ENCODE data around the gene CCND2. TPM values are rescaled to one million over a fixed set of nuclear protein-coding genes. Genes with fewer than 3 reads are reported as not detected.
"Not testable (repeated sequence)": the region's sequence is repeated elsewhere in the genome, so short reads cannot be mapped to it uniquely, and the experiment has no call there.

CCND2 gene
- total and polyA plus RNA-seq, 3 experiments from 2014 or later: 72.4 to 792 (median 784) TPM

DNA sequence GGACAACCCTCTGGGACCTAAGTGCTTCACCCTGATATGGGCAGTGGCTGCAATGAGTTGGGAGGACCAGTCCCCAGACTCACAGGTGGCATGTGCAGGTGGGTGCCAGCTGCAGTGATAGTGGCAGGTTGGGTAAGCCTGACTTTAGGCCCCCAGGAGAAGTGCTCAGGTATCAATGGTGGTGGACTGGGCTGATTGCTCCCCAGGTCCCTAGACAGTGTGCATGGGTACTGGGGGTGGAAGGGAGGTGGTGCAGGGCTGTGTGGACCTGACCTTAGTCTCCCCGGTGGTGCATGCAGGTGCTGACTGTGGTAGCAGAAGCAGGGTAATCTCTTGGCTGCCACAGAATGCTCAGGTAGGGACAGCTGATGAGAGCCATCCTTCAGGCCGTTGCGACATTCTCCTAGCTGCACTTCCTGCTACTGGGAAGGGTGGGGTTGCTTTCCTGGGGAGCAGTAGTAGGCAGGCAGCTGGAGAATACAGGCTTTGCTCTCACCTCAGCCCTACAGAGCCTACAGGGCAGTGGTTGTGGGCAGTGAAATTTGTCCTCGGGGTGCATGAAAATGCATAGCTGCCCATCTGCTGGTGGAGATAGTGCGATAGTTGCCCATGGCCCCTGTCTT is 33.3 kb upstream of the CCND2 start:
- ChIA-PET POLR2A (no interaction called here), CTCF (interaction anchor here (1.2 kb wide), 1 partner anchor 37 kb away, joined by 3 read pairs; no protein-coding TSS in a partner anchor)
- DNase-seq: no peak
- H3K27me3 ChIP-seq (ENCODE audit: insufficient read depth, low read length, poor library complexity, severe bottlenecking): no peaks in the 10 kb centered on the region
- H3K27me3 Mint-ChIP-seq: peaks cover 14 to 31% of the 10 kb centered on the region in 2 donors
- H3K4me1 Mint-ChIP-seq: no peaks in the 10 kb centered on the region
- no peak overlapping the region for H3K4me3 ChIP-seq (ENCODE audit: low read length)
- H3K9me3 ChIP-seq (ENCODE audit: low read length): no peaks in the 10 kb centered on the region
- H3K27ac Mint-ChIP-seq: no peak overlapping the region
- no peak overlapping the region for H3K27ac ChIP-seq (ENCODE audit: low read depth, low read length)
- no peak overlapping the region for H3K4me3 Mint-ChIP-seq
- H3K36me3 ChIP-seq (ENCODE audit: insufficient read depth, low read length): no peaks in the 10 kb centered on the region
- H3K9me3 Mint-ChIP-seq: peaks cover 34 to 39% (median 35%) of the 10 kb centered on the region in 5 donors
- H3K4me1 ChIP-seq (ENCODE audit: insufficient read depth, low read length): no peaks in the 10 kb centered on the region
- H3K36me3 Mint-ChIP-seq: peaks cover 0 to 38% (median 4%) of the 10 kb centered on the region in 3 donors

DNA sequence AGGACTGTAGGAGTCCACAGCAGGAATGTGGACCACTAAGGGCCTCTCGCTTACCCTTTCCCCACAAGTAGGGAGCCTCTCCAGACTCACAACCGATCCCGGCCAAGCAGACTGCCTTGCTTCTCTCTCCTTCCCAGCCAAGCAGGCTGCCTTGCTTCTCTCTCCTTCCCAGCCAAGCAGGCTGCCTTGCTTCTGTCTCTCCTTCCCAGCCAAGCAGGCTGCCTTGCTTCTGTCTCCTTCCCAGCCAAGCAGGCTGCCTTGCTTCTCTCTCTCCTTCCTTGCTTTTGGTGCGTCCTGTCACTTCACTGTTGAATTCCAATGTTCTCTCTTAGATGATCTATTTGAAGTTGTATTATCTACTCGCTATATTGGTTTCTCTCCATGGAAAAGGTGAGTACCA is 32.6 kb upstream of the CCND2 start:
- CTCF ChIA-PET: interaction anchor here (1.2 kb wide), 1 partner anchor 36 kb away, joined by 3 read pairs; no protein-coding TSS in a partner anchor
- peaks cover 30 to 39% (median 30%) of the 10 kb centered on the region in 5 donors for H3K9me3 Mint-ChIP-seq

DNA sequence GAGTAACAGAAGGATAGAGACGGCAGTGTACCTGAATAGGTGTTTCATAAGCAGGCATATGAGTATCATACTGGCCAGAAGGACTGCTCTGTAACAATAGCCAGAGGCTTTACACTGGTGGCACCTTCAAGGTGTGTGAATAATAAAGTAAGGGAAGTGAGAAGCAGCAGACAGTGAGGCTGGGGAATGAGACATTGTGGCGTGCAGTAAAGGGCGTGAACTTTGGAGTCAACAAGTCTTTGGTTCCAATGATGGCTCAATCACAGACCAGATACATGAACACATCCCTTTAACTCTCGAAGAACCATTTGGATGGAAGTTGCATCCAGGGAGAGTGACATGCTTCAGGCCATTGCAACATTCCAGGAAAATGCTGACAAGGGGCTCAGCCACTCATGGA is 32.0 kb upstream of the CCND2 start:
- Histone ChIP-seq H3K4me1 (ENCODE audit: insufficient read depth, low read length) (no peaks in the 10 kb centered on the region), H3K36me3 (ENCODE audit: insufficient read depth, low read length) (no peaks in the 10 kb centered on the region), H3K9me3 (ENCODE audit: low read length) (no peaks in the 10 kb centered on the region), H3K27me3 (ENCODE audit: insufficient read depth, low read length, poor library complexity, severe bottlenecking) (no peaks in the 10 kb centered on the region), H3K4me3 (ENCODE audit: low read length) (no peak overlapping the region), H3K27ac (ENCODE audit: low read depth, low read length) (no peak overlapping the region)
- Mint-ChIP-seq H3K9me3 (peaks cover 30 to 34% (median 30%) of the 10 kb centered on the region in 5 donors), H3K27ac (peak overlapping the region in 1 of 8 donors; percentile 30), H3K4me3 (no peak overlapping the region), H3K36me3 (peaks cover 0 to 32% (median 4%) of the 10 kb centered on the region in 3 donors), H3K4me1 (no peaks in the 10 kb centered on the region), H3K27me3 (peaks cover 14 to 31% of the 10 kb centered on the region in 2 donors)
- no peak for DNase-seq
- CTCF ChIA-PET: interaction anchor here (1.2 kb wide), 1 partner anchor 35 kb away, joined by 3 read pairs; no protein-coding TSS in a partner anchor
- POLR2A ChIA-PET: no interaction called here

More for the DNA sequence above, 32.6 kb upstream of the CCND2 start:
- H3K4me1 Mint-ChIP-seq: no peaks in the 10 kb centered on the region
- peaks cover 14 to 31% of the 10 kb centered on the region in 2 donors for H3K27me3 Mint-ChIP-seq
- POLR2A ChIA-PET: no interaction called here
- H3K27ac Mint-ChIP-seq: no peak overlapping the region
- H3K4me3 ChIP-seq (ENCODE audit: low read length): no peak overlapping the region
- H3K27ac ChIP-seq (ENCODE audit: low read depth, low read length): no peak overlapping the region
- H3K4me1 ChIP-seq (ENCODE audit: insufficient read depth, low read length): no peaks in the 10 kb centered on the region
- H3K9me3 ChIP-seq (ENCODE audit: low read length): no peaks in the 10 kb centered on the region
- H3K4me3 Mint-ChIP-seq: peak overlapping the region in 1 of 7 donors; percentile 27
- no peaks in the 10 kb centered on the region for H3K27me3 ChIP-seq (ENCODE audit: insufficient read depth, low read length, poor library complexity, severe bottlenecking)
- no peaks in the 10 kb centered on the region for H3K36me3 ChIP-seq (ENCODE audit: insufficient read depth, low read length)
- peaks cover 0 to 36% (median 4%) of the 10 kb centered on the region in 3 donors for H3K36me3 Mint-ChIP-seq
- no peak for DNase-seq

DNA sequence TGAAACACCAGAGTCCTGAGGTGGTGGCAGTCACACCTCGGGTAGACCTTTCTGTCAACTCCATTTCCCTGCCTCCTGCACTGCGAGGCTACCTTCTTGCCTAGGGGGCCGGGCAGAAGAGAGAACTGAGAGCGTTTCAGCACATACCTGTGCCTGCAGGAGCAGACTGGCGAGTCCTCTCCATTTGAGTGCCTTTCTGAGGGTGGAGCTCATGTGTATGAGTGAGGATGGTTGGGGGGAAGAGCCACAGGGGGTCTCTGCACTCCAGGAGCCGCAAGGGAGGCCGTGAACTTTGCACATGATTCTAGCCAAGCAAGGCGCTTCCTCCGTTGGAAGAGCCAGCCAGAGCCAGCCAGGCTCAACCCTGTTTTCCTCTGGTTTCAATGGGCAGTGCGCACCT is 31.0 kb upstream of the CCND2 start:
- no peaks in the 10 kb centered on the region for H3K9me3 ChIP-seq (ENCODE audit: low read length)
- Mint-ChIP-seq H3K27ac (no peak overlapping the region), H3K36me3 (peaks cover 0 to 22% (median 2%) of the 10 kb centered on the region in 3 donors), H3K4me3 (no peak overlapping the region), H3K9me3 (peaks cover 20 to 24% (median 21%) of the 10 kb centered on the region in 5 donors), H3K4me1 (no peaks in the 10 kb centered on the region), H3K27me3 (peaks cover 10 to 29% of the 10 kb centered on the region in 2 donors)
- H3K27ac ChIP-seq (ENCODE audit: low read depth, low read length): no peak overlapping the region
- no peaks in the 10 kb centered on the region for H3K4me1 ChIP-seq (ENCODE audit: insufficient read depth, low read length)
- ChIA-PET CTCF (no interaction called here), POLR2A (no interaction called here)
- DNase-seq: no peak
- no peaks in the 10 kb centered on the region for H3K36me3 ChIP-seq (ENCODE audit: insufficient read depth, low read length)
- no peak overlapping the region for H3K4me3 ChIP-seq (ENCODE audit: low read length)
- no peaks in the 10 kb centered on the region for H3K27me3 ChIP-seq (ENCODE audit: insufficient read depth, low read length, poor library complexity, severe bottlenecking)

DNA sequence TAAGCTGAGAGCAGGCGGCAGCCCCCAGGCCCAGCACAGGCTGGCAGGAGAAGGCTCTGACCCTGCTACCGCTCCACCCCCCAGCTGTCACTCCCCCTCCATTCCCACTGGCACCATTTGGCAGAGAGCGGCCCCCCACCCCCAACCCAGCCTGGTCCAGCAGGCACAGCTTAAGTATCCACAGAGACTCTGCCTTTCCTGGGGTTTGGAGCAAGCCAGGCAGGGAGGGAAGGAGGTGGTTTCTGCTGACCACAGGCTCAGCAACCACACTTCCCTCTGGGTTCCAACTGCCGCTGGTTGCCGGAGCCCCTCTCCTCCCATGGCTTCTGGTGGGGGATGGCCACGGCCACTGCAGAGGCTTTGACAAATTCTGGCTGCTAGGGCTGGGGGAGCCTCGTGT is 30.5 kb upstream of the CCND2 start:
- Histone ChIP-seq H3K9me3 (ENCODE audit: low read length) (no peaks in the 10 kb centered on the region), H3K36me3 (ENCODE audit: insufficient read depth, low read length) (no peaks in the 10 kb centered on the region), H3K27me3 (ENCODE audit: insufficient read depth, low read length, poor library complexity, severe bottlenecking) (no peaks in the 10 kb centered on the region), H3K27ac (ENCODE audit: low read depth, low read length) (no peak overlapping the region), H3K4me1 (ENCODE audit: insufficient read depth, low read length) (no peaks in the 10 kb centered on the region), H3K4me3 (ENCODE audit: low read length) (no peak overlapping the region)
- H3K4me1 Mint-ChIP-seq: no peaks in the 10 kb centered on the region
- no peak for DNase-seq
- no peak overlapping the region for H3K4me3 Mint-ChIP-seq
- H3K27ac Mint-ChIP-seq: no peak overlapping the region
- ChIA-PET POLR2A (no interaction called here), CTCF (no interaction called here)
- H3K36me3 Mint-ChIP-seq: peaks cover 0 to 17% (median 2%) of the 10 kb centered on the region in 3 donors
- peaks cover 9 to 29% of the 10 kb centered on the region in 2 donors for H3K27me3 Mint-ChIP-seq
- H3K9me3 Mint-ChIP-seq: peaks cover 15 to 19% (median 16%) of the 10 kb centered on the region in 5 donors

DNA sequence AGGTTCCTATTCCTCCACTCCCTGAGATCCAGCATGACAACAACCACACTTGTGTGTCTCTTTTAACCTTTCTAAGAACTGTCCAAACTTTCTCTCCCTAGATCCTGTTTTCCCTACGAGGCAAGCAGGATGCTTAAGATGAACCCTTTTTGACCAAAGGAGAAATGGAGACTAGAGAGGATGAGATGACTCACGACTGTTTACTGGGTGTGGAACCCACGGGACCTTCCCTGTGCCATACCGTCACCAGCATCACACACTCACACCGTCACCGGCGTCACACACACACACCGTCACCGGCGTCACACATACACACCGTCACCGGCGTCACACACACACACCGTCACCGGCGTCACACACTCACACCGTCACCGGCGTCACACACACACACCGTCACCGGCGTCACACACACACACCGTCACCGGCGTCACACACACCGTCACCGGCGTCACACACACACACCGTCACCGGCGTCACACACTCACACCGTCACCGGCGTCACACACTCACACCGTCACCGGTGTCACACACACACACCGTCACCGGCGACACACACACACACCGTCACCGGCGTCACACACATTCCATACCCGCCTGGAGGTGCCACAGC is 30.0 kb upstream of the CCND2 start:
- Mint-ChIP-seq H3K36me3 (peaks cover 0 to 12% (median 0%) of the 10 kb centered on the region in 3 donors), H3K27ac (peak overlapping the region in 1 of 8 donors; percentile 89), H3K9me3 (peaks cover 10 to 15% (median 11%) of the 10 kb centered on the region in 5 donors), H3K27me3 (peaks cover 7 to 29% of the 10 kb centered on the region in 2 donors)
- POLR2A ChIA-PET; H3K36me3 ChIP-seq (ENCODE audit: insufficient read depth, low read length); H3K4me1 ChIP-seq (ENCODE audit: insufficient read depth, low read length); H3K4me3 Mint-ChIP-seq; H3K4me3 ChIP-seq (ENCODE audit: low read length); H3K27me3 ChIP-seq (ENCODE audit: insufficient read depth, low read length, poor library complexity, severe bottlenecking); H3K4me1 Mint-ChIP-seq; DNase-seq; CTCF ChIA-PET; H3K27ac ChIP-seq (ENCODE audit: low read depth, low read length); H3K9me3 ChIP-seq (ENCODE audit: low read length): not testable (repeated sequence)

DNA sequence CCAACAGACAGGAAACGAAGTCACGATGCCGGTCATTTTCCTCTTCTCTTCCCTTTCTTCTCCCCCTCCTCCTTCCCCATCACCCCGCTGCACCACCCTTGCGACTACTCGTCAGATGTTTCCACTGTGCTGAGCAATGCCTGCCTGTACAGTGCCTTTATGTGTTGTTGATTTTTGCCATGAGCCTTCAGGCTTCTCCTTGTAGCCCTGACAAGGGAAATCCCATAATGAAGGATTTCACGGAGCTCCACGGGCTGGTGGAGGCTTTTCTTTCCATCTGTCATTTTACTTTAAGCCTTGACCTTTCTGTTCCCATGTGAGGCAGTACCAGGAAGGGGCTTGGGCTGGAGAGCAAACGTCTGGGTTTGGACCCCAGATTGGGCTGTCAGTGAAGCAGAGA is 28.7 kb upstream of the CCND2 start:
- Histone ChIP-seq H3K27me3 (ENCODE audit: insufficient read depth, low read length, poor library complexity, severe bottlenecking) (no peaks in the 10 kb centered on the region), H3K4me3 (ENCODE audit: low read length) (no peak overlapping the region), H3K36me3 (ENCODE audit: insufficient read depth, low read length) (no peaks in the 10 kb centered on the region), H3K4me1 (ENCODE audit: insufficient read depth, low read length) (no peaks in the 10 kb centered on the region), H3K9me3 (ENCODE audit: low read length) (no peaks in the 10 kb centered on the region), H3K27ac (ENCODE audit: low read depth, low read length) (no peak overlapping the region)
- Mint-ChIP-seq H3K9me3 (peaks cover 0 to 2% (median 0%) of the 10 kb centered on the region in 5 donors), H3K27ac (no peak overlapping the region), H3K4me3 (no peak overlapping the region), H3K36me3 (no peaks in the 10 kb centered on the region), H3K4me1 (no peaks in the 10 kb centered on the region), H3K27me3 (peaks cover 5 to 35% of the 10 kb centered on the region in 2 donors)
- POLR2A ChIA-PET: no interaction called here
- CTCF ChIA-PET: no interaction called here
- DNase-seq: no peak

DNA sequence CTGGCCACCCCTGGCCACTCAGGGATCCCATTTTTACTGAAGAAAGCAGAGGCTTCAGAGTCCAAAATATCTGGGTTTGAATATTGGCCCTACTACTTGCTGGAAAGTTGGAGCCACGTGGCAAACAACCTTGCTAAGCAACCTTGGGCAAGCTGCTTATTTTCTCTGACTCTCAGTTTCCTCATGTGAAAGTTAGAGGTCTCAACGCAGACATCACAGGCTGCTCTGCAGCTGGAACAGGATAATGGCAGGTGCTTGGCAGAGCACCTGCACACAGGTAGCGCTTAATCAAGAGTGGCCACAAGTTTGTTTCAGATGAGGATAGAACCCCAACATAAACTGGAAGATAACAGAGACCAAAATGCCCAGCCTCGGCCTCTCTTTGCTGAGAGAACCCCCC is 28.1 kb upstream of the CCND2 start:
- no peak overlapping the region for H3K27ac ChIP-seq (ENCODE audit: low read depth, low read length)

More for the DNA sequence above, 28.1 kb upstream of the CCND2 start:
- ChIA-PET POLR2A (interaction anchor here (0.6 kb wide), 1 partner anchor 10 kb away, joined by 7 read pairs; no protein-coding TSS in a partner anchor), CTCF (no interaction called here)
- no peak for DNase-seq
- Histone ChIP-seq H3K4me1 (ENCODE audit: insufficient read depth, low read length) (no peaks in the 10 kb centered on the region), H3K27me3 (ENCODE audit: insufficient read depth, low read length, poor library complexity, severe bottlenecking) (no peaks in the 10 kb centered on the region), H3K36me3 (ENCODE audit: insufficient read depth, low read length) (no peaks in the 10 kb centered on the region), H3K4me3 (ENCODE audit: low read length) (no peak overlapping the region), H3K9me3 (ENCODE audit: low read length) (no peaks in the 10 kb centered on the region)
- Mint-ChIP-seq H3K9me3 (peaks cover 0 to 2% (median 0%) of the 10 kb centered on the region in 5 donors), H3K36me3 (no peaks in the 10 kb centered on the region), H3K27ac (no peak overlapping the region), H3K27me3 (peaks cover 5 to 35% of the 10 kb centered on the region in 2 donors), H3K4me3 (no peak overlapping the region), H3K4me1 (no peaks in the 10 kb centered on the region)
